ENCODE data around the gene CSNK2A1. TPM values are rescaled to one million over a fixed set of nuclear protein-coding genes. Genes with fewer than 3 reads are reported as not detected.
"Not testable (repeated sequence)": the region's sequence is repeated elsewhere in the genome, so short reads cannot be mapped to it uniquely, and the experiment has no call there.

CSNK2A1 gene
- total RNA-seq, 4 donors from 2014 or later, result 67.5 to 86.3 (median 78.9) TPM

GRCh38 chr20:584971-585301 lies 41.3 kb upstream of the CSNK2A1 start:
- no peak for DNase-seq
- H3K4me1 ChIP-seq, result no peaks in the 10 kb centered on the region
- no peaks in the 10 kb centered on the region for H3K36me3 ChIP-seq
- 73 to 77% methylated on average over 7 of the region's 7 CpGs for WGBS, 2 donors
- no peak overlapping the region for H3K27ac ChIP-seq
- no peak overlapping the region for H3K4me3 ChIP-seq
- TF ChIP-seq CTCF (IDR thresholded peaks at IDR 0.05) (no peak), POLR2A (IDR thresholded peaks at IDR 0.05) (no peak)
- peaks cover 0 to 39% (median 0%) of the 10 kb centered on the region in 4 donors for H3K27me3 ChIP-seq
- no peaks in the 10 kb centered on the region for H3K9me3 ChIP-seq
- intact Hi-C loops (cut with DNase I), result no loop called here

GRCh38 chr20:584161-584970 lies 40.8 kb upstream of the CSNK2A1 start:
- Histone ChIP-seq H3K4me1 (no peaks in the 10 kb centered on the region), H3K27me3 (peaks cover 0 to 39% (median 0%) of the 10 kb centered on the region in 4 donors), H3K36me3 (no peaks in the 10 kb centered on the region), H3K4me3 (no peak overlapping the region), H3K9me3 (no peaks in the 10 kb centered on the region), H3K27ac (no peak overlapping the region)
- intact Hi-C loops (cut with DNase I), result no loop called here
- TF ChIP-seq POLR2A (IDR thresholded peaks at IDR 0.05) (no peak), CTCF (IDR thresholded peaks at IDR 0.05) (no peak)
- 62 to 83% methylated on average over 4 to 7 of the region's 8 CpGs for WGBS, 2 donors
- no peak for DNase-seq

- no peak for DNase-seq
- WGBS, 2 donors, result 15 to 40% methylated on average over 1 of the region's 5 CpGs
- Histone ChIP-seq H3K9me3 (no peaks in the 10 kb centered on the region), H3K4me1 (no peaks in the 10 kb centered on the region), H3K27ac (no peak overlapping the region), H3K36me3 (no peaks in the 10 kb centered on the region), H3K27me3 (peaks cover 0 to 40% (median 0%) of the 10 kb centered on the region in 4 donors), H3K4me3 (no peak overlapping the region)
- intact Hi-C loops (cut with DNase I), result no loop called here
- TF ChIP-seq POLR2A (IDR thresholded peaks at IDR 0.05) (no peak), CTCF (IDR thresholded peaks at IDR 0.05) (no peak)
Measured at GRCh38 chr20:582204-582603, 38.6 kb upstream of the CSNK2A1 start.

- H3K27ac ChIP-seq; H3K4me3 ChIP-seq; H3K36me3 ChIP-seq; H3K9me3 ChIP-seq; H3K4me1 ChIP-seq; intact Hi-C loops (cut with DNase I); DNase-seq: not testable (repeated sequence)
- H3K27me3 ChIP-seq, result peaks cover 0 to 58% (median 0%) of the 10 kb centered on the region in 4 donors
- WGBS, 2 donors, result 84 to 86% methylated on average over 7 of the region's 8 CpGs
Measured at GRCh38 chr20:578940-579690, 35.5 kb upstream of the CSNK2A1 start.

- H3K9me3 ChIP-seq, result no peaks in the 10 kb centered on the region
- H3K4me3 ChIP-seq, result no peak overlapping the region
- no peak overlapping the region for H3K27ac ChIP-seq
- intact Hi-C loops (cut with DNase I), result no loop called here
- H3K36me3 ChIP-seq, result no peaks in the 10 kb centered on the region
- WGBS, 2 donors, result 49 to 67% methylated on average over 11 to 12 of the region's 12 CpGs
- peaks cover 0 to 13% (median 0%) of the 10 kb centered on the region in 3 donors for H3K4me1 ChIP-seq
- H3K27me3 ChIP-seq, result peaks cover 0 to 66% (median 0%) of the 10 kb centered on the region in 4 donors
- TF ChIP-seq POLR2A (IDR thresholded peaks at IDR 0.05) (no peak), CTCF (IDR thresholded peaks at IDR 0.05) (no peak)
- no peak for DNase-seq
Measured at GRCh38 chr20:577167-577791, 33.7 kb upstream of the CSNK2A1 start.
